ENCODE data around the gene LDLRAD3.

LDLRAD3 gene

GRCh38 chr11:35928688-35929395 is 15.0 kb upstream of the LDLRAD3 start:
- no peak for DNase-seq

DNA sequence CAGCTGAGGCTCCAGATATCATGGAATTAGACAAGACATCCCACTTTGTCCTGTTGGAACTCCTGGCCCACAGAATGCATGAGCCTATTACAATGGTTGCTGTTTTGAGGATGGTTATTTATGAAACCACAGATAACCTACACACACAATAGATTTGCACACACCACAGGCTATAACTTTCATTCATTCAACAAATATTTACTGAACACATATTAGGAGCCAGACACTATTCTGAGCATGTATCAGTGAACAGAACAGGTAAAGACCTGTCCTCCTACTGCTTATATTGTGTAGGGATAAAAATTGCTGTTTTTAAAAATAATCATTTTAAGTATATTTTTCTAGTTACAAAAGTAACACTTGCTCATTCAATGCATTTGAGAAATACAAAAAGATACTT is 13.4 kb upstream of the LDLRAD3 start:
- DNase-seq: no peak

DNA sequence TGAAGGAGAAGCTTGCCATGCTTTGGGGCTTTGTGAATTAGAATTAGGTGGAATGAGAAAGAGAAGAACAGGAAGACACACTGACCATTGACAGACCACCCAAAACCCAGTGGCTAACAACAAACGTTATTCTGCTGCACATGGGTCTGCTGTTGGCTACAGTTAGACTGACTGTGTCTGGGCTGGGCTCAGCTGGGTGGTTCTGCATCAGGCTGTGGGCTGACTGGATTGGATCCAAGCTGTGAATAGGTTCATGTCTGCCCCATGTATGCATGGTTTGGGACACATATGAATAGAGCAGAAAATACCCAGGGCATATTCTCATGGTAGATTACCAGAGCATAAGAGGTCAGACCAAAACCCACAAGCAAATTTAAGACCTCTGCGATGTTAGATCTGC is 11.7 kb upstream of the LDLRAD3 start:
- DNase-seq: no peak

GRCh38 chr11:35932681-35933319 is 11.1 kb upstream of the LDLRAD3 start:
- DNase-seq: no peak

DNA sequence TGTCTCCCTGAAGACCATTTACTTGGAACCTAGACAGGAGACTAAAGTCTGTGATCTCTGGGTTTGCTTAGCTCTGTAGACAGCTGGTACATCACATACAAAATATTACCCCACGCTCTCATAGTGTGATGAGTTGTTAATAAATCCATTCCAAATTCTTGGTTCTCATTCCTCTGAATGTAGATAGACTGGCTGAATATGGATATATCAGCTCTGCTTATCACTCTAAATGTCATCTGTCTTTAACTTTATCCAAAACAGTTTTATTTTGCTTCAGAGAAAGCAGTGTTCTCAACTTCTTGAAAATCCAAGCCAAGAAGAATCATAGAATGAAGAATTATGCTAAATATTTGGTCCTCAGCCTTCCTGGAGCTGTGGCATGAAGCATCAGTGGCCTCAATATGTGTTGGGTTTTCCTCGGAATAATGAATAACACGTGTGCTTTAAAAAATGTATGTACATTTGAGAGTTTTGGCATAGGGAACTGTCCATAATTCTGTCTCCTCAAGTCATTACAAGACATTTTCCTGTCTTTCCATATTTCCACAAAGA is 10.5 kb upstream of the LDLRAD3 start:
- no peak for DNase-seq

DNA sequence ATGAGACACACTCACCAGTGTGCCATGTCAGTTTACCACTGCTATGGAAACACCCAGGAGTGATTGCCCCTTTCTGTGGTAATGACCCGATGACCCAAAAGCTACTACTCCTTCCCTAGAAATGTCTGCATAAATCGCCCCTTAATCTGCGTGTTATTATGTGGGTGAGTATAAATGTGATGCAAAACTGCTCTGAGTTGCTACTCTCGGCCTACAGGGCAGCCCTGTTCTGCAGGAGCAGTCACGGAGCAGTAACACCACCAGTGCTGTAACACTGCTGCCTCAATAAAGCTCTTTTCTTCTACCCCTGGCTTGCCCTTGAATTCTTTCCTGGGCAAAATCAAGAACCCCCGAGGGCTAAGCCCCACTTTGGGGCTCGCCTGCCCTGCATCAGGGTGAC is 9.6 kb upstream of the LDLRAD3 start:
- DNase-seq: no peak

GRCh38 chr11:35934981-35935380 is 8.9 kb upstream of the LDLRAD3 start:
- no peak for DNase-seq

- DNase-seq: no peak
Measured at GRCh38 chr11:35935390-35935789, 8.5 kb upstream of the LDLRAD3 start.

- no peak for DNase-seq
Measured at GRCh38 chr11:35937111-35937510, 6.8 kb upstream of the LDLRAD3 start.

DNA sequence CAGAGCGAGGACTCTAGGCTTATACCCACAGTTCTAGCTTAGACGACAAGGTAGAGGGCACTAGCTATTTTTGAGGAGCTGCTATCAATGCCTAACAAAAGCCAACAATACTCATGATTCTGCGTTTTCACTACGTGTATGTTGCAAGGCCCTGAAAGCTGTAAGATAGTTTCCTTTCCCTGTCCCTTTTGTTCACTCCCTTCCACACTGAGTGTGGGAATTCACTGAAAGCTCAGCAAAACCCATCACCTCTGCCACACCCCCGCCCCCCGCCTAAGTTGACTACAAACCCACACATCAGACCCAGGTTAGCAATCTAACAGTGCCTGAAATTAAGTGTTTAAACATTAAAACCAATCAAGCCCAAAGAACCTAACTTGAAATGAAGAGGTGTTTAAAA is 6.2 kb upstream of the LDLRAD3 start:
- no peak for DNase-seq

- DNase-seq: no peak
Measured at GRCh38 chr11:35938231-35938630, 5.6 kb upstream of the LDLRAD3 start.

DNA sequence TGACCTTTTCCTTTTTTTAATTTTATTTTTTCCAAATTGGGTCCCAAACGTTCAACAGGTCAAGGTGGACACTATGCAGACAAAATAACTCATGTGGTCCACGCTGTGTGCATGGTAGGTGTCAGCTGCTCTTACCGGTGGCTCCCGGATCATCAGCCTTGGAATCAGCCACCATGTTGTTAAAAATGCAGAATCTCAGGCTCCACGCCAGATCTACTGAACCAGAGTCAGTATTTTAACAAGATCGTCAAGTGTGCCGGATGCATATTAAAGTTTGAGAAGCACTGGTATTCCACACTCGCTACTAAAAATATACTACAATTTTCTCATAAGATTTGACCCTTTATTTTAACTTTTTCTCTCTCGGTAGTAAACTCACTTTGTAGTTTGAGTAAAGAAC is 553 bp upstream of the LDLRAD3 start:
- no peak for DNase-seq

DNA sequence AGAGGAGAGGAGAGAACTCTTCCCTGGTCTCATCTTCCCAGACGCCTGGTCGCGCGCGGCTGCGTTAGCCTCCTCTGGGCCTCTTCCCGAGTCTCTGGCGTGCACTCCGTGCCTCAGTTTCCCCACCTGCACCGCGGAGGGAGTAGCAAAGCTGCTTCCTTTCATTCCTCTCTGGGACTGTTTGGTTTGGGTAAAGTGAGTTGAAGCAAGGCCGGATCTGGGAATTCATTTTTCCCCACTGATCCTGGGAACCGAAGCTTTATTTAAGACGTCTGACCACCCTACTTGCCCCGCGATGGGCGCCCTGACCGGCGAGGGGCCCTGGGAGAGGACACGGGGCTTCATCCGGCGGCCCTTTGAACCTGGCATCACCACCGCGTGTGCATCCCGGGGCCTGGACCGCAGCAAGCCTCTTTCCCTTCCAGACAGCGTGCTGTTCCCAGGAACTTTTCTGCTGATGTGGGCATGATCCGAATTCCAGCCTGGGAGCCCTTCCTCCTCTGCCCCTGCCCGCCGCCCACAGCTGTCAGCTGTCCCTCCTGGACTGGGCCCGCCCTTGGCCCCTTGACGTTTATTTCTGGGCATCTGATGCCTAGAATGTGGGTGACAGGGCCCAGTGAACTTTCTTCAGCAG is 758 bp downstream of the LDLRAD3 start:
- no peak for DNase-seq

DNA sequence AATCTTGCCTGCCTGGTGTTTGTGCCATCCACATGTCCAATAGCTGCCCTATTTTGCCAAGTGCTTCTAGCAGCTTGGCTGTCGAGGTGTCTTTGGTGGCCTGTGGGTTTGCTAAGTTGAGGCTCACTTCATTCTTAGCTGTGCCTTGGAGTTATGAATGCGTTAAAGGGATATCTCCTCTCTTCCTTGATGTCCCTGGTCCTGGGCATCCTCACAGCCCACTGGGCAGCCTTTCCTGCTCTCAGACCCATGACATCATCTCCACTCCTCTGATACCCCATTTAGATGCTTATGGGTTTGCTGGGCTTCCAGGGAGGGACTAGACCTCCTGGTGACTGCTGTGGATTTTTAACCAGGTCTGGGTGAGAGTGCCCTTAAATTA is 1.3 kb downstream of the LDLRAD3 start:
- no peak for DNase-seq

DNA sequence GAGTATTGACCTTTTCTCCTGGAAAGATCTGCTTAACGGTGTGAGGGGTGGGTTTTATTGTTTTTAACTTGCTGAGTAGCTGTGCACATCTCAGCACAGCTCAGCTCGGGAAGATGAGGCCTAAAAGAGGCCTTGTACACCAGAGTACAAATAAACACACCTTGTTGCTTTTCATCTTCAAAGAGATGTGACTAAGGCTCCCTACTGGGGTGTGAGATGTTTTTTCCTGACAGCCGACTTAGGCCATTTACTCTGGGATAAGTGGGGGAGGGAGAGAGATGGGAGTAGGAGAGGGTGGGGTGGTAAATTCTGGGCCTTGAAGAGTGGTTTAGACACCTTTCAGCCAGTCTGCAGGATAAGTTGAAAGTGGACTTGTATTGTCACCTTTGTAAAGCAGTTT is 2.9 kb downstream of the LDLRAD3 start:
- DNase-seq: no peak

DNA sequence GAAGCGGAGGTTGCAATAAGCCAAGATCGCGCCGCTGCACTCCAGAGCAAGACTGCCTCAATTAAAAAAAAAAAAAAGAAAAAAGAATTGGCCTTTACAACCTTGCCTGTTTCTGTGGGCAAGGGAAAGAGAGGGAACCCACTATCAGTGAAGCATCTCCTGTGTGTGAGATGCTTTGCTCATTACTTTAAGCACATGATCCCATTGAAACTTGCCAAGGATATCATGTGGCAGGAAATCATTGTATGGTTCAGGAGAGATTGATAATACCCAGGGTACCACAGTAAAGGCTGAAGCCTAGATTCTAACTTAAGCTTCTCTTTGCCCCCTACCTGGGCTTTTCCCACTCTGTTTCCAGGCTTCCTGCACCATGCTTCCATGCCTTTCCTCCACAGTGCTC is 3.6 kb downstream of the LDLRAD3 start:
- no peak for DNase-seq

DNA sequence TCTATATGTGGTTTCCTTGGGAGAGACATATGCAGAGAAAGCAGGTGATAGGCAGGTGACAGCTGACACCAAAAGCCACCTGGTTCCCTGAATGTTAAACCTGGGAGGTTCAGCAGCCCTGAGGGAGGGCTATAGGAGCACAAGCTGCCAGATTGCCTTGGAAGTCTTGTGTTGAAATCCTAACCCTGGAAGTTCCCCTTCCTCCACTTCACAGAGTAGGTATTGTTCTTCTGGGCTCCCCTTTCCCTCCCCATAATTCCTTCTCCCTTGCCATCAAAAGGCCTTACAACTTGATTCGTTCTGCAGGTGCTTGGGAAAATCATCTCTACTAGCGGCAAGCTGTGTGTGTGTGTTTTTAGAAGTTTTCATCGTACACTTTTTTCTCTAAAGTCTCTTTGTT is 5.4 kb downstream of the LDLRAD3 start:
- no peak for DNase-seq

DNA sequence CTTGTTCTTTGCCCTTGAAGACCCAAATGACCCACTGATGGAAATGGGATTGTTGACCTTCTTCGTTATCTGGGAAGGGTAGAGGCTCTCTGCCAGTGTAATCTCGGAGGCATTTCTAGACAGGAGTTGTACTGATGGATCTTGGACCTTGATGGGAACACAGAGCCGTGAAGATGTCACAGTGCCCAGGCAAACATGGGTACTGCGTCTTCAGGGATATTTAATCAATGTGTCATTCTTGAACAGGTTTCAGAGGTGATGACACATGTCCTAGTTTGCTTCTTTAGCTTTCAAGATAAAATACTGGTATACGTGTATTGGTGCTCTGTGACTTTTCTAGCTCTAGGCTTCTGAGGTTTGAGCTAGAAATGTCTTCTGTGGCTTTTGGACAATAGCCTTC is 6.2 kb downstream of the LDLRAD3 start:
- DNase-seq: no peak

GRCh38 chr11:35951680-35952079 is 7.8 kb downstream of the LDLRAD3 start:
- DNase-seq: no peak

- DNase-seq: no peak
Measured at GRCh38 chr11:35953081-35953760, 9.4 kb downstream of the LDLRAD3 start.

DNA sequence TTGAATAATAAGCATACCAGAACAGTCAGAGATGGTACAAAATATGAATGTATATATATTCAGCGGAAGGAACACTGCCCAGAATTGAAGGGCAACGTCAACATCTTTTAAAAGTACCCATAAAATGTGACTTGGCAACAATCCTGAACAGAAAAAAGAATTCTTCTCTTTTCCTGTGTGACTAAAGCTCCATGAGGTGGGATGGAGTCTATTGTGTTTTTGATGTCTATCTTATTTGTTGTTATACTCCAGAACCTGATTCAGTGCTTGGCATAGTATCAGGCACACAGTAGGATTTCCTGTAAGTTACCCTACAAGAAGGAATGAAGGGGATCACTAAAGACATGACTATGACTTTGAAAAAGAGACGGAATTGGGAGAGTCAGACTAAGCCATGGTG is 10.3 kb downstream of the LDLRAD3 start:
- DNase-seq: no peak

DNA sequence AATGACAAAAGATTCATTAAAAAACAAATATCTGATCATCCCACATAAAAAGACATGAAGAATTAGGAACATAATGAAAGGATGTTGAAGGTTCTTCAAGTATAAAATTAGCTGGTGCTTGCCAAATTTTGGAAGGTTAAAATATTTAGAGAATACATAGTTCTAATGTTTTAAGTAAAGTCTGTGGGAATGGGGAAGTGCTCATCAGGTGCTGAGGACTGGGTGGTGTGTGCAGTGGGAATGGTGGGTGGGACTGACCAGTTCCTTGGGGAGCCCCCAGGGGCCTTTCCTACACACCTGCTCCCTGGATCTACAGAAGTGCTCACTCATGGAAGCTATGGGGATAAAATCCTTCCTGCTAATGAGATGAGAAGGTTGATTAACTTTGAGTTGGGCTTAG is 11.8 kb downstream of the LDLRAD3 start:
- no peak for DNase-seq

DNA sequence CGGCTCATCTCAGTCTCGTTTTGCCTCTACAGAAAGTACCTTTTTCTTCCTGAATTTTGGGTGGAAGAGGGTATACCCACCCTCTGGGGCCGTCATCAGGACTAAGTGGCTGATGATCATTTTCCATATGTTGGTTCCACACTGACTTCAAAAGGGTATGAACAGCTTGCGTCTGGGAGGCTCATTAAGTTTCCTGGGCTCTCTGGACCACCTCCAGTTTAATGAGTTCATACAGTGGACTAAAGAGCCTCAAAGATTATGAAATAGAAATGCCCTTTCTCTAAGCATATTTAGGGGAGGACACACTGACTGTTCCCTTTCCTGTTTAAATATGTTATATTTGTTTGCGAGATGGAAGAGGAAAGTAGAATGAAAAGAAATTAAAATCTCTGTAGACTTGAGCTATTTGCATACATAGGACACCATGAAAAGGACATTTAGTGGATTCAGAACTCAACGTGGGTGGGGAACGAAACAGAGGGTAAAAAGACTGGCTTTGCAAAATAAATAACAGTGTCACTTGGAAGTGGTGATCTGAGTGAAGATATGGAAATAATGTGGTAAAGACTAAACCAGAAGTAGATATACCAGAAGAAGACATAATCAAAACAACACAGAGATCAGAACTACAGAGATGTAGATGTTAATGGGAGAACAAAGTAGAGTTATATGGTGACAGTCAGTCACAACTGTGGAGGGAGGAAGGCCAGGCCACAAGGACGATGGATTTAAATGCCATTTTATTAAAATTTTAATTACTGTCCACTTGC is 18.7 kb downstream of the LDLRAD3 start:
- DNase-seq: no peak

Data from activated CD4-positive, alpha-beta T cell treated with anti-CD3 and anti-CD28 coated beads for 1 hour (primary cell).